HG03039 (cell line): ENCODE data around the gene MBOAT1.

Source experiments
- ATAC-seq: cut with Tn5 transposase; IDR thresholded peaks from one replicate; pipeline ENCODE4 v1.9.1; 2021; ENCODE audit warnings: mild to moderate bottlenecking, moderate library complexity; ENCODE audit not compliant: unreplicated experiment

The MBOAT1 gene

GRCh38 chr6:20056350-20056992 is 155.8 kb downstream of the MBOAT1 start:
- ATAC-seq = no peak

- ATAC-seq = no peak
Measured at GRCh38 chr6:20055916-20056315, 156.4 kb downstream of the MBOAT1 start.
